ENCODE results near the gene SKAP1.

The SKAP1 gene

GRCh38 chr17:48241131-48241591 is 188.9 kb downstream of the SKAP1 start:
- no peak overlapping the region for H3K4me3 ChIP-seq (ENCODE audit: low read depth, low read length)
- in situ Hi-C loops (cut with HindIII; ENCODE audit: low sequenced_read_pairs) = no loop called here
- TF ChIP-seq, protein P1, sequence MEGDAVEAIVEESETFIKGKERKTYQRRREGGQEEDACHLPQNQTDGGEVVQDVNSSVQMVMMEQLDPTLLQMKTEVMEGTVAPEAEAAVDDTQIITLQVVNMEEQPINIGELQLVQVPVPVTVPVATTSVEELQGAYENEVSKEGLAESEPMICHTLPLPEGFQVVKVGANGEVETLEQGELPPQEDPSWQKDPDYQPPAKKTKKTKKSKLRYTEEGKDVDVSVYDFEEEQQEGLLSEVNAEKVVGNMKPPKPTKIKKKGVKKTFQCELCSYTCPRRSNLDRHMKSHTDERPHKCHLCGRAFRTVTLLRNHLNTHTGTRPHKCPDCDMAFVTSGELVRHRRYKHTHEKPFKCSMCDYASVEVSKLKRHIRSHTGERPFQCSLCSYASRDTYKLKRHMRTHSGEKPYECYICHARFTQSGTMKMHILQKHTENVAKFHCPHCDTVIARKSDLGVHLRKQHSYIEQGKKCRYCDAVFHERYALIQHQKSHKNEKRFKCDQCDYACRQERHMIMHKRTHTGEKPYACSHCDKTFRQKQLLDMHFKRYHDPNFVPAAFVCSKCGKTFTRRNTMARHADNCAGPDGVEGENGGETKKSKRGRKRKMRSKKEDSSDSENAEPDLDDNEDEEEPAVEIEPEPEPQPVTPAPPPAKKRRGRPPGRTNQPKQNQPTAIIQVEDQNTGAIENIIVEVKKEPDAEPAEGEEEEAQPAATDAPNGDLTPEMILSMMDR (IDR thresholded peaks at IDR 0.05; ENCODE audit: low read depth, low read length) = no peak
- DNase-seq (ENCODE audit: low read depth, low spot score) = peak; percentile 75

DNA sequence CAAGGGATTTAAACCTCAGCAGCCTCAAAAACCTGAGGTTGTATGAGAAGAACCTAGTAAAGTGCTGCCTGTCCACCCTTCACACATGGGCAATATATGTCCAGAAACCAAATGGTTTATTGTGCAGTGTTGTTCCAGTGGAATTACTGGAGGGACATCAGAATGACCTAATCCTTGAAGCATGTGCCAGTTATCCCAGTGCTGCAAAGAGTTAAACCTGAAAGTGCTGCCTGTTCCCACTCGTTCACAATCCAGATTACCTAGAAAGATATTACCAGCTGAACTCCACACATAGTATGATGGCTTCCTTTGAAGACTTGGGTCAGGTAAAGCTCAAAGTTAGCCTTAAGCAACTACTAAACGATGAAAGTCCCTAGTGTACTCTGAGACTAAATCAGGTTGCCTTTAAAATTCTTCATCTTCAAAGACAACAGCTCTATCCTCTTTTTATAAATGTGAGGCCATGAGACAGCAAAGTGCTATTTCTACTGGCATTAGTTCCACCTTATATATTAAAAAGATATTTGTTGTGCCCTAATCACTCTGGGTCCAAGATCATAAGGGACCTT is 189.4 kb downstream of the SKAP1 start:
- H3K4me3 ChIP-seq (ENCODE audit: low read depth, low read length) = no peak overlapping the region
- in situ Hi-C loops (cut with HindIII; ENCODE audit: low sequenced_read_pairs) = no loop called here
- TF ChIP-seq, protein P1 (IDR thresholded peaks at IDR 0.05; ENCODE audit: low read depth, low read length) = no peak
- DNase-seq (ENCODE audit: low read depth, low spot score) = peak; percentile 56

DNA sequence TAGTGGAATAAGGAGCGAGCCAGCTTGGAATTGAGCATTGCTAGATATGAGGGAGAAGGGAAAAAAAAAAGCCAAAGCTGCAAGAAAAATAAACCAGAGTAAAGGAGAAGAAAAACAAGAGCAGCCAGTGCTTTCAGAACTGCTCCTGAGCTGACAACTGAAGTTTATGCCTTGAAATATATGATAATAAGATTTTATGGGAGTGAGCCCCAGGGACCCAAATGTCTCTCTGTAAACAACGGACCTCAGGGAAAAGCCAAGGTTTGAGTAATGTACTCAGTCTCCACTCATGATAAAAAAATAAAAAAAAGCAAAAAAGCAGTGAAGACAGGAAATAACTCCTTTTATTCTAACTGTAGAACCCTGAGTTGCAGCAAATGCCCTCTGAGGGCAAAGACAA is 189.9 kb downstream of the SKAP1 start:
- DNase-seq (ENCODE audit: low read depth, low spot score) = no peak
- in situ Hi-C loops (cut with HindIII; ENCODE audit: low sequenced_read_pairs) = no loop called here
- H3K4me3 ChIP-seq (ENCODE audit: low read depth, low read length) = no peak overlapping the region
- TF ChIP-seq, protein P1 (IDR thresholded peaks at IDR 0.05; ENCODE audit: low read depth, low read length) = no peak

GRCh38 chr17:48239603-48239995 is 190.4 kb downstream of the SKAP1 start:
- TF ChIP-seq, protein P1 (IDR thresholded peaks at IDR 0.05; ENCODE audit: low read depth, low read length) = no peak
- in situ Hi-C loops (cut with HindIII; ENCODE audit: low sequenced_read_pairs) = no loop called here
- DNase-seq (ENCODE audit: low read depth, low spot score) = no peak
- H3K4me3 ChIP-seq (ENCODE audit: low read depth, low read length) = no peak overlapping the region

- in situ Hi-C loops (cut with HindIII; ENCODE audit: low sequenced_read_pairs) = no loop called here
- no peak overlapping the region for H3K4me3 ChIP-seq (ENCODE audit: low read depth, low read length)
- DNase-seq (ENCODE audit: low read depth, low spot score) = no peak
- TF ChIP-seq, protein P1 (IDR thresholded peaks at IDR 0.05; ENCODE audit: low read depth, low read length) = no peak
These were observed 190.9 kb downstream of the SKAP1 start for GRCh38 chr17:48238933-48239602.

- TF ChIP-seq, protein P1 (IDR thresholded peaks at IDR 0.05; ENCODE audit: low read depth, low read length) = no peak
- no peak overlapping the region for H3K4me3 ChIP-seq (ENCODE audit: low read depth, low read length)
- DNase-seq (ENCODE audit: low read depth, low spot score) = no peak
- in situ Hi-C loops (cut with HindIII; ENCODE audit: low sequenced_read_pairs) = no loop called here
These were observed 192.6 kb downstream of the SKAP1 start for GRCh38 chr17:48237456-48237855.

Data from astrocyte of the spinal cord (primary cell).